Breast epithelium (tissue), 3 donors: ENCODE data around the gene ZSCAN22.

Experiments used
- POLR2AphosphoS5 ChIP-seq, 3 donors: sonication (generic); formaldehyde crosslinking; IDR thresholded peaks; one replicate each; pipeline ENCODE4 v1.6.1; 2017; ENCODE audit warnings: antibody characterized with exemption in 3 of 3
- TF ChIP-seq, protein P1 (sequence below), 3 donors: fragments of 450-650 bp; IDR thresholded peaks; one replicate each; pipeline ENCODE4 v1.5.1; 2016 to 2017; ENCODE audit warnings: antibody characterized with exemption in 3 of 3, mild to moderate bottlenecking in 3 of 3, moderate library complexity in 3 of 3

DNA sequence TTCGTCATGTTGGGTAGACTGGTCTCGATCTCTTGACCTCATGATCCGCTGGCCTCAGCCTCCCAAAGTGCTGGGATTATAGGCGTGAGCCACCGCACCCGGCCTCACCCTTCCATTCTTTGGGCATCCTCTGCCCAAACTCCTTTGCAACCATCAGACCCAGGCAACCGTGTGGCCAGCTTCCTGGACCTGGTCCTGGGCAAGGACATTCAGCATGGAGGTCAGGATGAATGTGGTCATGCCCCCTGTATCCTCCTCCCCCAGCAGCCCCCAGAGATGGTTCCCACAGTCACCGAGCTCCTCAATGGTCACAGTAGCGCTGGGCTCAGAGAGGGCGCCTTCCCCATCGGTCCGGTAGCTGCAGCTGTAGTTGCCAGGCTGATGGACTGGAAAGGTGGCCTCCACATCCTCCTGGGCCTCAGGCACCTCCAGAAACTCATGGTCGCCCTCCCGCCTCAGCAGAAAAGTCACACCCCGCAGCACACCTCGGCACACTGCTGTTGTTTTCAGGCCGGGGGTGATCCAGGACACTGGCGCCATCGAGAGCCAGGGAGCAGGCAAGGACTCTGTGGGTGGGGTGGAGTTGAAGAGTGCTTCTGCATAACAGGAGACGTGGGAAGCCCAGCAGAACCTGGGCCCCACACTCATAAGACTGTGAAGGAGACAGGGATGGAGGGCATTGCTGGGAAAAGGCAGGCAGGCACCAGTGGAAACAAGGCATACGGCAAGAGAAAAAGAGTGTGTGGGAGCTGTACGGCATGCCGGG is 25.4 kb downstream of the ZSCAN22 start:
- TF ChIP-seq, protein P1, sequence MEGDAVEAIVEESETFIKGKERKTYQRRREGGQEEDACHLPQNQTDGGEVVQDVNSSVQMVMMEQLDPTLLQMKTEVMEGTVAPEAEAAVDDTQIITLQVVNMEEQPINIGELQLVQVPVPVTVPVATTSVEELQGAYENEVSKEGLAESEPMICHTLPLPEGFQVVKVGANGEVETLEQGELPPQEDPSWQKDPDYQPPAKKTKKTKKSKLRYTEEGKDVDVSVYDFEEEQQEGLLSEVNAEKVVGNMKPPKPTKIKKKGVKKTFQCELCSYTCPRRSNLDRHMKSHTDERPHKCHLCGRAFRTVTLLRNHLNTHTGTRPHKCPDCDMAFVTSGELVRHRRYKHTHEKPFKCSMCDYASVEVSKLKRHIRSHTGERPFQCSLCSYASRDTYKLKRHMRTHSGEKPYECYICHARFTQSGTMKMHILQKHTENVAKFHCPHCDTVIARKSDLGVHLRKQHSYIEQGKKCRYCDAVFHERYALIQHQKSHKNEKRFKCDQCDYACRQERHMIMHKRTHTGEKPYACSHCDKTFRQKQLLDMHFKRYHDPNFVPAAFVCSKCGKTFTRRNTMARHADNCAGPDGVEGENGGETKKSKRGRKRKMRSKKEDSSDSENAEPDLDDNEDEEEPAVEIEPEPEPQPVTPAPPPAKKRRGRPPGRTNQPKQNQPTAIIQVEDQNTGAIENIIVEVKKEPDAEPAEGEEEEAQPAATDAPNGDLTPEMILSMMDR (IDR thresholded peaks at IDR 0.05): no peak
- no peak for TF ChIP-seq POLR2AphosphoS5 (IDR thresholded peaks at IDR 0.05)
